DND-41 (cell line): ENCODE data around the gene NOPCHAP1.
A peak's percentile ranks its signal among the peaks of the same experiment; 100 is the strongest.

ENCODE experiments used
- ATAC-seq: fragments of 200-7000 bp; cut with Tn5 transposase; 3 replicates; pipeline ENCODE4 v1.9.1; 2021; ENCODE audit warnings: low read depth; ENCODE audit not compliant: insufficient read depth
- DNase-seq: peaks from one replicate; pipeline ENCODE4 v3.0.0-alpha.2; 2020
- H2AFZ ChIP-seq: 2 replicates; pipeline ENCODE4 v1.6.0; 2012; ENCODE audit warnings: low read depth, low read length
- H3K27ac ChIP-seq: 2 replicates; pipeline ENCODE4 v1.5.1; 2012; ENCODE audit warnings: low read length, inconsistent platforms
- H3K27me3 ChIP-seq: fragments of 200-600 bp; sonication (generic); 2 replicates; pipeline ENCODE4 v1.6.0; 2012; ENCODE audit warnings: low read length, mild to moderate bottlenecking, inconsistent platforms; ENCODE audit not compliant: insufficient read depth, poor library complexity
- H3K36me3 ChIP-seq: 2 replicates; pipeline ENCODE4 v1.5.1; 2012; ENCODE audit warnings: low read length, inconsistent platforms; ENCODE audit not compliant: insufficient read depth
- H3K4me1 ChIP-seq: 2 replicates; pipeline ENCODE4 v1.5.1; 2012; ENCODE audit warnings: mild to moderate bottlenecking, low read length; ENCODE audit not compliant: insufficient read depth
- H3K4me2 ChIP-seq: 2 replicates; pipeline ENCODE4 v1.6.0; 2012; ENCODE audit warnings: mild to moderate bottlenecking, moderate library complexity, low read length, inconsistent platforms; ENCODE audit not compliant: insufficient read depth
- H3K4me3 ChIP-seq, 2 experiments: fragments of 200-600 bp in 1 of 2; shearing (Covaris generic) in 1 of 2; 2 replicates each; pipeline ENCODE4 v1.5.1; 2012 to 2016; ENCODE audit warnings: inconsistent platforms in 2 of 2, low read length in 2 of 2, mild to moderate bottlenecking in 2 of 2, low read depth in 1 of 2, moderate library complexity in 1 of 2
- H3K79me2 ChIP-seq: 2 replicates; pipeline ENCODE4 v1.6.0; 2012; ENCODE audit warnings: low read length, inconsistent platforms; ENCODE audit not compliant: insufficient read depth
- H3K9ac ChIP-seq: 2 replicates; pipeline ENCODE4 v1.6.0; 2012; ENCODE audit warnings: low read depth, mild to moderate bottlenecking, inconsistent platforms, low read length, moderate library complexity
- H3K9me3 ChIP-seq: 2 replicates; pipeline ENCODE4 v1.5.1; 2012; ENCODE audit warnings: low read length, moderate library complexity, mild to moderate bottlenecking, inconsistent platforms; ENCODE audit not compliant: insufficient read depth, severe bottlenecking
- H4K20me1 ChIP-seq: 2 replicates; pipeline ENCODE4 v1.6.0; 2012; ENCODE audit warnings: low read length; ENCODE audit not compliant: insufficient read depth
- EZH2 ChIP-seq: IDR thresholded peaks from 3 replicates; pipeline ENCODE4 v1.6.1; 2012; ENCODE audit warnings: borderline replicate concordance, low read depth, mild to moderate bottlenecking, moderate library complexity, low read length, inconsistent platforms; ENCODE audit not compliant: severe bottlenecking
- TF ChIP-seq, protein P1 (sequence below): IDR thresholded peaks from 2 replicates; pipeline ENCODE4 v1.5.1; 2012; ENCODE audit warnings: borderline replicate concordance, low read length, moderate library complexity, mild to moderate bottlenecking; ENCODE audit not compliant: poor library complexity, severe bottlenecking; ENCODE audit errors: extremely low read depth

The NOPCHAP1 gene

DNA sequence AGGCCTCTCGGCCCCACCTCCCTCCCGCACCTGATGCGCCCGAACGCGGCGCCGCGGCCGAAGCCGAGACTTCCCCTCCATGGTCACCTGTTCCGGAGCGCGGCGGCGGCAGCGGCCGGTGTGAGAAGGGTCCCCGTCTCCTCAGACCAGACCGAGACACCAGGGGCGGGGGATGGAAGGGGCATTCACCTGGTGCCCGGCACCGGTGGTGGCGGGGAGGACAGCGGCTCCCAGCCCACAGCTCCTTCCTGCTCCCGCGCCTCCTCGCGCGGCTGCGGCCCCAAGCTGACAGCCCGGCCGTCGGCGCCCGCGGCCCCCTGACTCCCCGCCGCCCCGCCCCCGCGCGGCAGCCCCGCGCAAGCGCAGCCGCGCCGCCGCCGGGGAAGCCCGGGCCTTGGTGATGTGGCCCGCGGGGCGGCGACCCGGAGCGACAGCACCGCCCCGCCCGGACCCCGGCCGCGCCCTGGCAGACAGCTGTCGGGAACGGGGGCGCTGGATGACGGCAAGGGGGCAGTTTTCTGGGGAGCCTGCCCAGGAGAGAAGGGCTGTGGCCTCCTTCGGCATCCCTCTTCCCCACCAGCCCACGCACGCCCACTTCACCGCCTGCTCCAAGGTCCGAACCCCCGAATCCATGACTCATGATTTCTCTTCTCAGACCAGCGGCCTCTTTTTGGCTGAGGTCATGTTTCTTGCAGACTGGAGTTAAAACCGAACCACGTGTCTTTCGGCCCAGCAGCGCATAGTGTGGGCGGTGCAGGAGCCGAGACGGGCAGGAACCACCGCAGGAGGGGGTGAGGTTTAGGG, 27.9 kb upstream of the NOPCHAP1 start, which contains the start of gene SLC41A2:
TSS of gene SLC41A2 (minus strand) at position 290 of the 804 bp plus-strand sequence. CDS start 29,763 bp downstream, outside the sequence.
- TF ChIP-seq, protein P1, sequence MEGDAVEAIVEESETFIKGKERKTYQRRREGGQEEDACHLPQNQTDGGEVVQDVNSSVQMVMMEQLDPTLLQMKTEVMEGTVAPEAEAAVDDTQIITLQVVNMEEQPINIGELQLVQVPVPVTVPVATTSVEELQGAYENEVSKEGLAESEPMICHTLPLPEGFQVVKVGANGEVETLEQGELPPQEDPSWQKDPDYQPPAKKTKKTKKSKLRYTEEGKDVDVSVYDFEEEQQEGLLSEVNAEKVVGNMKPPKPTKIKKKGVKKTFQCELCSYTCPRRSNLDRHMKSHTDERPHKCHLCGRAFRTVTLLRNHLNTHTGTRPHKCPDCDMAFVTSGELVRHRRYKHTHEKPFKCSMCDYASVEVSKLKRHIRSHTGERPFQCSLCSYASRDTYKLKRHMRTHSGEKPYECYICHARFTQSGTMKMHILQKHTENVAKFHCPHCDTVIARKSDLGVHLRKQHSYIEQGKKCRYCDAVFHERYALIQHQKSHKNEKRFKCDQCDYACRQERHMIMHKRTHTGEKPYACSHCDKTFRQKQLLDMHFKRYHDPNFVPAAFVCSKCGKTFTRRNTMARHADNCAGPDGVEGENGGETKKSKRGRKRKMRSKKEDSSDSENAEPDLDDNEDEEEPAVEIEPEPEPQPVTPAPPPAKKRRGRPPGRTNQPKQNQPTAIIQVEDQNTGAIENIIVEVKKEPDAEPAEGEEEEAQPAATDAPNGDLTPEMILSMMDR: peak; percentile 32
- TF ChIP-seq EZH2: peak; percentile 38
- Histone ChIP-seq H3K9me3 (no peaks in the 10 kb centered on the region), H3K4me2 (peak within 1 kb of the TSS; percentile 100), H3K4me1 (peaks cover 25% of the 10 kb centered on the region), H3K79me2 (no peaks in the 10 kb centered on the region), H3K36me3 (no peaks in the 10 kb centered on the region), H2AFZ (peak within 1 kb of the TSS; percentile 99), H4K20me1 (no peaks in the 10 kb centered on the region), H3K4me3 (peak within 1 kb of the TSS; percentile 55 to 87), H3K9ac (peak within 1 kb of the TSS; percentile 65), H3K27me3 (peaks cover 40% of the 10 kb centered on the region), H3K27ac (peak within 1 kb of the TSS; percentile 62)
- peak; percentile 91 for ATAC-seq
- peak; percentile 73 for DNase-seq

DNA sequence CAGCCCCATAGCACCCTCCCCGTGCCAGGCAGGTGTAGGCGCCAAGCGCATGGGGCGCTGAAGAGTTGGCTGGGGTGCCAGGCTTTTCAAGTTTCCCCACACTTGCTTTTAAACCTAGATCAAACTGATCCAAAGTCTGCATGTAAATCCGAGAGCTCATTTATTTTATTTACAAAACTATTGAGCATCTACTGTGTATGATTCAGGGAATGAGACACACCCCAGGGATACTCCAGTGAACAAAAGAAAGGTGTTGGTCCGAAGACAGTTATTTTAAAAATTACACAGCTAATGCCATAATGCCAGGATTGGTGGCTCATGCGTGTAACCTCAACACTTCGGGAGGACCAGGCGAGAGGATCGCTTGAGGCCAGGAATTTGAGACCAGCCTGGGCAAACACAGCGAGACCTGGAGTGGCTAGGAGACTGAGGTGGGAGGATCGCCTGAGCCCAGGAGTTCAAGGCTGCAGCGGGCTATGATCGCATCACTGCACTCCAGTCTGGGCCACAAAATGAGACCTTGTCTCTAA, 27.2 kb upstream of the NOPCHAP1 start:
- TF ChIP-seq, protein P1: peak; percentile 40
- TF ChIP-seq EZH2: no peak
- no peaks in the 10 kb centered on the region for H4K20me1 ChIP-seq
- H3K4me2 ChIP-seq: peak overlapping the region; percentile 100
- H3K9ac ChIP-seq: peak overlapping the region; percentile 65
- H3K36me3 ChIP-seq: no peaks in the 10 kb centered on the region
- H3K9me3 ChIP-seq: no peaks in the 10 kb centered on the region
- no peak overlapping the region for H3K27ac ChIP-seq
- no peaks in the 10 kb centered on the region for H3K79me2 ChIP-seq
- H2AFZ ChIP-seq: peak overlapping the region; percentile 99
- no peak for ATAC-seq
- H3K27me3 ChIP-seq: peaks cover 35% of the 10 kb centered on the region
- H3K4me3 ChIP-seq: peak overlapping the region; percentile 55 to 87; a peak in 3 of 4 replicates
- H3K4me1 ChIP-seq: peaks cover 25% of the 10 kb centered on the region
- DNase-seq: no peak

DNA sequence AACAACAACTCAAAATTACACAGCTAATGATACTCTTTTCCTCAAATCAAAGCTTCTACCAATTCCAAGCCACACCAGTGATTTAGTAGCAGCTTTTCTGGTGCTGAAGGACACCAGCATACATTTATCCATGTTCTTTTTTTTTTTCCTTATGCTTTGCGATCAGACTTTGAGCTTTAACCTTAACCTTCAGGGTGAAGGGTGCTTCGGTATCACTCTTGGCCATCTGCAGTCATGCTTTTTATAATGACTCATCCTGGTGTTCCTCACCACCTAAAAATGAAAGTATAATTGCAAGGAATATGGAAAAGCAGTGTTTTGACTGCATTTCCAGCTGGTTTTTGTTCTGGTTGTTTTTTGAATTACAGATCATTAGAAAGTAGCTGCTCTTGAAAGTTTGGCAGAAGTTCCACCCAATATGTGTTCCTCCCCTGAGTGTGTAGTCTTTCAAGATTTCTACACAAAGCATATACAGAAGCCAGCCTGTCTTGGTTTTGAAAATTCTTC, 26.7 kb upstream of the NOPCHAP1 start:
- peaks cover 25% of the 10 kb centered on the region for H3K4me1 ChIP-seq
- no peaks in the 10 kb centered on the region for H3K36me3 ChIP-seq
- TF ChIP-seq, protein P1: no peak
- TF ChIP-seq EZH2: no peak
- no peak overlapping the region for H3K9ac ChIP-seq
- no peak for DNase-seq
- ATAC-seq: no peak
- no peaks in the 10 kb centered on the region for H4K20me1 ChIP-seq
- no peak overlapping the region for H2AFZ ChIP-seq
- H3K27ac ChIP-seq: no peak overlapping the region
- H3K27me3 ChIP-seq: peaks cover 30% of the 10 kb centered on the region
- H3K4me3 ChIP-seq: no peak overlapping the region
- peak overlapping the region; percentile 100; the same call in 1 of the 2 replicates for H3K4me2 ChIP-seq
- no peaks in the 10 kb centered on the region for H3K79me2 ChIP-seq
- H3K9me3 ChIP-seq: no peaks in the 10 kb centered on the region
